Hematopoietic multipotent progenitor cell treated with erythropoietin and hydrocortisone succinate and interleukin-3 and kit ligand, for 4 days (in vitro differentiated cells): ENCODE results near the gene COPRS.
"Not testable (repeated sequence)": the region's sequence is repeated elsewhere in the genome, so short reads cannot be mapped to it uniquely, and the experiment has no call there.

Source experiments
- DNase-seq: peaks from one replicate; pipeline ENCODE4 v3.0.0-alpha.2; 2015

The COPRS gene

DNA sequence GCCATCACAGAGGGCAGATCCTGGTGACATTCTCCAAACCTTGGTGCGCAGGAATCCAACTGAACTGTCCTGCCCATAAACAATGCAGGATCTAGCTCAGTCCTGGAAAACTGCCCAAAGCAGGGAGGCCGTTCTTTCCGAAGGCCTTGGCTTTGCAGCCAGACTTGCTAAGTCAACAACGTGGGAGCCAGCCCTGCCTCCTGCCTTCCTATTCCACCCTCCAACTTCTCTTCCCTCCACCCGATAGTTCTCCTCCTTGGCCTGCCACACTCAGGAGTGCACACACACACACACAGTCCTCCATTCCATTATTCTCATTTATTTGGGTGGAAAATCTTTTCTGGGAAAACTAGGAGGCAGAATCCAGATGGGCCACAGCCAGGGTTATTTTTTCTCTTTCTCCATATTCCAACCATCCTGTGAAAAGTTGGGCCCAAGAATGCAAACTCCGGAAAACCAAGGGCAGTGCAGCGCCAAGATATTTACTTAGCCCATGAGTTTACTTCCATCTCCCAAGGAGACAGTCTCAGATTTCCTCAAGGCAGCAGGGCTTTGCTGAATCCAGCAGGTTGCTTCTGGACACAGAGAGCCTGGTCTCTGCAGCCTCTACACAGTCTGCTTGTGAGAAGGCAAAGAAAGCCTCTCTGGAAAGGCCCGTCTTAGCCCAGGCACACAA is 15.8 kb downstream of the COPRS start:
- no peak for DNase-seq

DNA sequence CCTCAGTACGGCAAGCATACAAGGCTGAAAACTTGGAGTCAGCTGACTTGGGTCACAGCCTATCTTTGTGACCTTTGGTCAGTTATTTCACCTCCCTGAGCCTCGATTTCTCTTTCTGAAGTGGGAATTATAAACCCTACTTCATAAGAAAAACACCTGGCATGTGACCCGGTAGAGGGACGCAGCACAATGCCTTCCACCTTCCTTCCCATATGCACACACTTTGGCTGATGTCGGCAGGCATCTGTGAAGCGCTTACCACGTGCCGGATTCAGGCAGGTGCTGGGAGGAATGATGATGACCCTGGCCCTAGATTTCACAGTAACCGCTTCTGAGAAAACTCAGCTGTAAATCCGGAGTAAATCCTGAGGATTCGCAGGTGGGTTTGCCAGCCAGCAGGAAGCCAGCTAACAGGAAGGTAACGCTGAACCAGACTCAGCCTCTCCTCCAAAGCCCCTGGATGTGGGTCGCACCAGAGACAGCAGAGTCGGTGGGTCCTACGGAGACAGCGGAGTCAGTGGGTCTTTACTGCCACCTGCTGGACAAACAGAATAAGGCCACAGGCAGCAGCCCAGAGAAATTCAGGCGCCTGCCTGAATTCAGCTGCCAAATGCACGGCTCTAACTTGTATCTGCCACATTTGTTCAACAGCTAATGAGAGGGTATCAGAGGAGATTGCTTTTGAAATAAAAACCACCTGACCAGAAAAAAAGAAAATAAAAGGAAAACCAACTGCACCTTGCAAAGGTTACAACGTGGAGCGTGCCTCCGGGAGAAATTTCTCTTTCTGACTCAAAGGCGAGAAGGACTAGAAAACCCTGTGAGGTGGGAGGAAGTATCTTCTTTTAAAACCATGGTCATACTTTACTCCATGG is 16.6 kb downstream of the COPRS start:
- DNase-seq = peak; percentile 82

DNA sequence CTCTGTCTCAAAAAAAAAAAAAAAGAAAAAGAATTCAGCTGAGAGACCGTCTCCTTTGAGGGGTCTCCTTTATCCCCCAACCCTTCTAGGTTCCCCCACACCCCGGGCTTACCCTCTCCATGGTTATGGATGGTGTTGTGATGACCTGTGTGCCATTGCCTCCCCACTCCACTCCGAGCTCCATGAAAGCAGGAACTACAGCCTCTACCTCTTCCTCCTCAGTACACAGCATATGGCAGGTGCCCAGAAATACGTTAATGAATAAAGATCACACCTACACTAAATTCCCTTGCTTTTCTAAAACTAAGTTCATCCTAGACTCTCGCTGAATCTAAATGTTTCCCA is 17.2 kb downstream of the COPRS start:
- DNase-seq = no peak

DNA sequence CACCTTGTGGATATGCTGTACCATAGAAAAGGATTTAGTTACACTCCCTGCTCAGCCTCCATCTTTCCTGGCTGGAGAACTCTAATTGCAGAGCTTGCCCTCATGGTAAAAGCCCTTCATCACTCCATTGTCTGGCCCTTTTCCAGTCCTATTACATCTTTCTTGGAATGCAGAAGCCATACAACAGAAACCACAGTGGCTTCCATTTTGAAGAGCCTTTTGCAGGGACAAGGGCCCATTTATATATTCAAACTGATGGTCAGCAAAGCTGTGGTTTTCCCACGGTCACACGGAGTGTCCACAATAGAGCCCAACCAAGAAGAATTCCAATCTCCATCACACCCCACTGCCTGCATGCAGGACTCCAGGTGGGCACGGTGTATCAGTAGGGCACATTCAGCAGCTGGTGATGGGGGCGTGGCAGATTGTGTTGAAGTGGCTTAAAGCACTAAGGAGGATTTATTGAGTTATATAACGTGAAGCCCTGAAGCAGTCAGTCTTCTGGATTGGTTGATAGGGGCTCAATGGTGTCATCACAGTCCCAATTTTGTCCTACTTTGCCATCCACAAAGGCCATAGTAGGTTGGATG is 20.3 kb downstream of the COPRS start:
- DNase-seq = no peak

DNA sequence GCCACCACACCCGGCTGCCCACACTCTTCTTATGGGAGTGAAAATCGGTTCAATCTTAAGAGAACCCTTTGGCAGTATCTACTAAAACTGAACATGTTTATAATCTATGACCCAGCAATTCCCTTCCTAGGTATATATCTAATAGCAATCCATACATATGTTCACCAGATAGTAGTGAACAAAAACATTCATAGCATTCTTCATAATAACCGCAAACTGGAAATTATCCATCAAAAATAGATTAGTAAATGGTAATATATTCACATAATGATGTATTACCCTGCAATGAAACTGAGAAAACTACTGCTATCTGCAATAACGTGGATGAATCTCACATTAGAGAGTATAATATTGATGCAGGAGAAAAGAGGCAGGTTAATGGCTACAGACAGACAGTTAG is 23.1 kb downstream of the COPRS start:
- no peak for DNase-seq

DNA sequence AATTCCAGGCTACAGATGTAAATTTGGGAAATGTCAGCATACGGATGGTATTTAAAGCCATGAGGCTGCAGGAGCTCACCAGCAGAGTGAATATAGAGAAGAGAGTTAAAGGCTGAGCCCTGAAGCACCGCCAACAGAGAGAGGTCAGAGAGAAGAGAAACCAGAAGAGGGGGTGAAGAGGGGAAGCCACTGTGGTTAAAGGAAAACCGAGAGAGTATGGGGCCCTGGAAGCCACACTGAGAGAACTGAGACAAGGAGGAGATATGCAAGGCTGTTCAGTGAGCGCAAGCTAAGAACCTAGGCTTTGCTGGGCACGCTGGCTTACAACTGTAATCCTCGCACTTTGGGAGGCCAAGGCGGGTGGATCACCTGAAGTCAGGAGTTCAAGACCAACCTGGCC is 24.6 kb downstream of the COPRS start:
- DNase-seq = peak; percentile 61

DNA sequence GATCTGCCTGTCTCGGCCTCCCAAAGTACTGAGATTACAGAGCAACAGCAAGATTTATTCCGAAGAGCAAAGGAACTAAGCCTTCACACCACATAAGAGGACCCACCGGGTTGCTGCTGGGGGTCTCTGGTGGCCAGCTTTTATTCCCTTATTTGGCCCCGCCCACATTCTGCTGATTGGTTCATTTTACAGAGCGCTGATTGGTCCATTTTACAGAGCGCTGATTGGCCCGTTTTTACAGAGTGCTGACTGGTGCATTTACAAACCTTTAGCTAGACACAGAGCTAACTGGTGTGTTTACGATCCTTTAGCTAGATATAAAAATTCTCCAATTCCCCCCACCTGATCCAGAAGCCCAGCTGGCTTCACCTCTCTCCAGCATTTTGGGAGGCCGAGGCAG is 26.3 kb downstream of the COPRS start:
- DNase-seq = no peak

DNA sequence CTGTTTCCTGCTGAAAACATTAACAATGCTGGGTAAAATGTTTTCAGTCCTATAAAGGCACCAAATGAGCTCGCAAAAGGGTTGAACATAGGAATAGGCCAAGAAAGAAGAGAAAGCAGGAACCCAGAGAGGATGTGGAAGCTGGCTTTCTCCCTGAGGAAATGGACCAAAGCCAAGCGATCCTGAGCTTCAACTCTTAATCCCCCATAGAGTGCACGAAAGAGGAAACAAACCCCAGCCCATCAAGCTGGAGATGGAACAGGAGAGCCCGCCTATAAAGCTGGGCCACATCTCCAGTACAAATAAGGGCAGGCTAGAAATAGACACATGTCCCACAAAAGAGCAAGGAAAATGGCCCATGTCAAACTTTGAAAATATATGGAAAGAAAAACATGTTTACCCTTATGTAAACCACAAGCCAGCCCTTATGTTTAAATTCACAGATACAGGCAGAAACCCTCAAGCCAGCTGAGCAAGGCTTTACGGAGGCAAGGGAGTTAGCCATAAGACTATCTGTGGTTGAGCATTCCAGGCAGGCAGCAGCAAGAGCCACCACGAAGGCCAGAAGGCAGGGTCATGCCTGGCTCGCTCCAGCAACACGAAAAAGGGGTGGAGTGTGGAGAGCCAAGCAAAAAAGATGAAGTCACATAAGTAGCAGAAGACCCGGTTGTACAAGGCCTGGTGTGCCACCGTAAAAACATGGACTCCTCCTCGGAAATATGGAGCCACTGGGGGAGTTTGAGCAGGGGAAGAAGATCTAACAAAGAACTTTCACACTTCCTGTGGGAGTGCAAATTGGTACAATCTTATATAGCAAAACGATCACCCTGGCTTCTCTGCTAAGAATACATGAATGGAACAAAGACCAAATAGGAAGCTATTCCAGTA is 27.8 kb downstream of the COPRS start:
- no peak for DNase-seq

DNA sequence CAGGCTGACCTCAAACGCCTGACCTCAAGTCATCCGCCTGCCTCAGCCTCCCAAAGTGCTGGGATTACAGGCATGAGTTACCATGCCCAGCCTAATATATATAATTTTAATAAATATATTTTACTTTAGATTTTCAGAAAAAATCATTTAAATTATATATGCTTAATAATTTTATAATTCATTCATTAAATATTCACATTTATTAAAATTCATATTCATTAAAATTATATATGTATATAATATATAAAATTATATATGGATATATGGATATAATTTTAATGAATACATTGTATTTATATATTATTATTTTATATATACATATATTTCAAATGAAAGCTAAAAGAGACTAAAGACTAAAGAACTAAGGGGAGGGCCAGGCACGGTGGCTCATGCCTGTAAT is 29.4 kb downstream of the COPRS start:
- no peak for DNase-seq

DNA sequence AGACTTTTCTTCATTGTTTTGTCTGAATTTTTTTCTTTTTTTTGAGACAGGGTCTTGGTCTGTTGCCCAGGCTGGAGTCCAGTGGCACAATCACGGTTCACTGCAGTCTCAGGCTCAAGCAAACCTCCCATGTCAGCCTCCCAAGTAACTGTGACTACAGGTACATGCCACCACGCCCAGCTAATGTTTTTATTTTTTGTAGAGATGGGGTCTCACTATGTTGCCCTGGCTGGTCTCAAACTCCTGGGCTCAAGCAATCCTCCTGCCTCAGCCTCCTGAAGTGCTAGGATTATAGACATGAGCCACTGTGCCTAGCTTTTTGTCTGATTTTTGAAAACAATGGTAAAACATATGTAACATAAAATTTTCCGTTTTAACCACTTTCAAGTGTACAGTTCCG is 30.1 kb downstream of the COPRS start:
- not testable (repeated sequence) for DNase-seq

DNA sequence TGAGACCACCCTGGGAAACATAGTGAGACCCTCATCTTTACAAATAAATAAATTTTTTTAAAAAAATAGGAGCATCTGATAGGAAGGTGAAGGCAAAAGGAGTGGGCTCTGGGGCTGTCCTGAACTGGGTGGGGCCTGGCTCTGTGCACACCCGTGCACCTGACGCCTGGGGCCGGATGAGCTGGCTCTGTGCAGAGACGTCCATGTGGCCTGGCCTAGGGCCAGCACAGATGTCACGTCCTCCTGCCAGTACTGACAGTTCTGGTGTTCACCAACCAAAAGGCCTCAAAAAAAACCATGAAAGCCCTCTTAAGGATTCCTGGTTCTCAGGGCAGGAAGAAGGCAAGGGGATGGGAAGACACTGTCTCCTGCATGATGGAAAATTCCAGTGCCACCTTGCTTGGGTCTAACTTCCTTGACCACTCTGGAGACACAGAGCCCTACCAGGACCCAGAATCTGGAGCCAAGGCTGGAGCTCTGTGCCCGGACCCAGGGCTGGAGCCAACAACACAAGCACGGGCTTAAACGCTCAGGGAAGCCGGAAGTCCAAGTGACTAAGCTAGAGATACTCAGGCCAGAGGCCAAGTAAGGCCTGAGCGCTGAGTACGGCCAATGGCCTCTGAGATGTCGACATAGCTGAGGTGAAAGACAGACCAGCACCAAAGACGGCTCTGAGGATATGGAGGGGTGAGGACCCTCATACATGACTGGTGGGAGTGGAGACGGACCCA is 32.9 kb downstream of the COPRS start:
- peak; percentile 57 for DNase-seq

DNA sequence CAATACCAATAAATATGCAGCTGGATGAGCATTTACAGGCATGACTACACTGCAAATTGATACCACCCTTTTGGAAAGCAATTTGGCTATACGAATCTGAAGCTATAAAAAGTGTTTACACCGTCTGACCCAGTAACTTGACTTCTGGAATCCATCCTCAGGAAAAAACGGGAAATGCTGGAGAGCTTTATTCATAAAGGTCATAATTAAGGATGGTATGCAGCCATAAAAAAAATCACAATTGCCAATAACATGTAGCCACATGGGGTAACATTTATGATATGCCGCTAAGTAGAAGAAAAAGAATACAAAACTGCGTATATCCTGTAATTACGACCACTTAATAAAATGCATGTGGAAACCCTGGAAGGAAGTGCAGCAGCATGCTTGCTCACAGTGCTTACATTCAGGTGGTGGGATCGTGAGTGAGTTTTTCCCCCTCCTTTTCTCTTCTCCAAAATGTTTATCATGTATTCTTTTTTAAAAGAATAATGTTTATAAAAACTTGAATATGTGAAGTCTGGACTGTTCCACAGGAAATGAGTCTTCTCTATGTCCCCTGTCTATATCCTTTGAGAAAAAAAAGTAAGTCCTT is 34.2 kb downstream of the COPRS start:
- DNase-seq = no peak

DNA sequence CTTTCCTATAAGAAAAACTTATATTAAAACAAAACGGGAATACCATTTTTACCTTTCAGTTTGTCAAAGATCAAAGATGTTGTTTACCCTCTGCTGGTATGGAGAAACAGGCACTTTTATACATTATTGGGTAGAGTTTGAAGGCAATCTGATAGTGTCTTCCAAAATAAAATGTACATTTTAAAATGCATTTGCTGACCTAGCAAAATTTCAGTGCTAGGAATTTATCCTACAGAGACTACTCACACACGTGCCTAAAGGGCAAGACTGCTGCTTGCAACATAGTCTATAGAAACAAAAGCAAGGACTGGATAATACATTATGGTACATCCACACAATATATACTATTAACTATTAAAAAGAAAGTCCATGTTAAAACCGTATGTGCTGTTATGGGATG is 36.0 kb downstream of the COPRS start:
- DNase-seq = no peak

DNA sequence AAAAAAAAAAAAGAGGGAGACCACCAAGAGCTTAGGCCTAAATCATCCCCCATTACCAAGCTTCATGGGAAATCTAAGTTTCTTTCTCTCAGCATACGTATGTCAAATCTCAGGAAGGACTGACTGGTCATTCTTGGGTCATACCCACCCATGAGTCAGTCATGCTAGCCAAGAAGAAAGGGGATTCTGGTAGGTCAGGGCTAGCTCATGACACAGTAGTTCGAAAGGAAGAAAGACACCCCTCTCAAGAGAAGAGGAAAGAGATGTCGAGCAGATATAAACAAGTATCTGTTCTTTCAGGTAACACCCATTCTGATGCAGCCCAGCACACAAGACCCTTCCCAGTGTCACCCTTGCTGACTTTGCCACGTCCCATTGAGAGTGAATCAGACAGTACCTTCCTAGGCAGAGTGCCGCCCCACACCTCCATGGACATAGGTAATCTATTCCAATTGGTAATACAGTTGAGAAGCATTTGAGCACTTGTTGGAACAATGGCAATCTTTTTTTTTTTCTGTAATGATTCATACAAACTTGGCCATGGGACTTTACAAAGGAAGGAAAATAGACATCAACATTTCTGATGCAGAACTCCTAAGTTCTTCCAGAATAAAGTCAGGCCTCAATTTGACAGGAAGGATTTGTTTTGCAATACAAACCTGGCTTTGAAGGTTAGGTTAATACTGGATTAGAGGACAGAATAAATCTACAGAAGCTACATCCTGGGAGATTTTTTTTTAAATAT is 38.2 kb downstream of the COPRS start:
- no peak for DNase-seq

DNA sequence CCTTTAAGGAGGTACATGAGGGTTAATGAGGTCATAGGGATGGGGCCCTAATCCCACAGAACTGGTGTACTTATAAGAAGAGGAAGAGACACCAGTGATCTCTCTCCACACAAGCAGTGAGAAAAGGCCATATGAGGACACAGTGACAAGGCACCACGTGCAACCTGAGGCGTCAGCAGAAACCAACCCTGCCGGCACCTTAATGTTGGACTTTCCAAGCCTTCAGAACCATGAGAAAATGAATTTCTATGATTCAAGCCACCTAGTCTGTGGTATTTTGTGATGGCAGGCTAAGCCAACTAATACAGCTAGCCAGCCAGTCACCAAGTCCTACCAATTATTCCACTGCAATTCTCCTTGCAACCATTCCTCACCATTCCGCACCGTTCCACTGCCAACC is 39.5 kb downstream of the COPRS start:
- no peak for DNase-seq

DNA sequence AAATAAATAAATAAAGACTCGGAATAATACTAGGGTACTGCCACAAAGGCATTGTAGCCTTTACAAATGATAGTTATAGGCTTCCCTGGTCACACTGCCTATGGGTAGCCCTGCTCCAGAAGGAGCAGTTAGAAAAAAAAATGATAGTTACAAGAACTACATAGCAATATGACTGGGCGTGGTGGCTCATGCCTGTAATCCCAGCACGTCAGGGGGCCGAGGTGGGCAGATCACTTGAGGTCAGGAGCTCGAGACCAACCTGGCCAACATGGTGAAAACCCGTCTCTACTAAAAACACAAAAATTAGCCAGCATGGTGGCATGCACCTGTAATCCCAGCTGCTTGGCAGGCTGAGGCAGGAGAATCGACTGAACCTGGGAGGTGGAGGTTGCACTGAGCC is 40.2 kb downstream of the COPRS start:
- DNase-seq = not testable (repeated sequence)

DNA sequence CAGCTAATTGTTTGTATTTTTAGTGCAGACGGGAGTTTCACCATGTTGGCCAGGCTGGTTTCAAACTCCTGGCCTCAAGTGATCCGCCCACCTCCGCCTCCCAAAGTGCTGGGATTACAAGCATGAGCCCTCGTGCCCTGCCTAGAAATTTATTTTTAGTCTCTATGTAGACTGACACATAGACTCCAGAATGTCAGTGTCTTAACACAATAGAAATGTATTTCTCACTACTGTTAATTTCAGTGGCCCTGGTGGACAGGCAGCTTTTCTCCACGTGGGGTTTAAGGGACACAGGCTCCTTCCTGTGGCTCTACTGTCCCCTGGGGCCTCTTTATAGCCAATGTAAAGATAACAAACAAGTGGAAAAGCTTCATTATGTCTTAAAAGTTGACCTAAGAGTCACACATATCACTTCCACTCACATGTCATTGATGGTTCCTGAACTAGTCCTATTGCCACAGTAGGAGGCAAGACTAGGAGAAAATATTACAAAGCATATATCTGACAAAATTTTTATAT is 43.8 kb downstream of the COPRS start:
- no peak for DNase-seq

DNA sequence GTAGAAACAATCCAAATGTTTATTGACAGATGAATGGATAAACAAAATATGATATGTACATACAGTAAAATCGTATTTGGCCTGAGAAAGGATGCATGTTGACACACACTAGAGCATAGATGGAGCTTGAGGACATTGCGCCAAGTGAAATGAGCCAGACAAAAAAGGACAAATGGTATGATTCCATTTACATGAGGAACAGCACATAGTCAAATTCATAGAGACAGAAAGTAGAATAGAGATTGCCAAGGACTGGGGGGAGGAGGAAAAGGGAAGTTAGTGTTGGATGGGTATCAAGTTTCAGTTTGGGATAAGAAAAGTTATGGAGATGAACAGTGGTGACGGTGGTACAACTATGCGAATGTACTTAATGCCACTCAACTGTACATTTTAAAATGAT is 47.9 kb downstream of the COPRS start:
- DNase-seq = no peak

DNA sequence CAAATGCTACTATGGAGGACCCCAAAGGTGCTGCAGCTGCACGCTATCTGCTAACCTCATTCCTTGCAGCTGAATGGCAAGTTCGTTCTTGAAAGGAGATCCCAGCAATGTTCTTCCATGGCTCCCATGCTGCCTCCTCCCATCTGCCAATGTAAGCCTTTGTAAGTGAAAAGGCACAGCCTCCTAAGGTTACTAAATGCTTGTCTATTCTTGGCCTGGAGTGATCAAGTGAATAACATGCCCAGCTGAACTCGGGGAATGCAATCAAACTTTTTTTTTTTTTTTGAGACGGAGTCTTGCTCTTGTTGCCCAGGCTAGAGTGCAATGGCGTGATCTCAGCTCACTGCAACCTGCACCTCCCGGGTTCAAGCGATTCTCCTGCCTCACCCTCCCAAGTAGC is 49.2 kb downstream of the COPRS start:
- not testable (repeated sequence) for DNase-seq

DNA sequence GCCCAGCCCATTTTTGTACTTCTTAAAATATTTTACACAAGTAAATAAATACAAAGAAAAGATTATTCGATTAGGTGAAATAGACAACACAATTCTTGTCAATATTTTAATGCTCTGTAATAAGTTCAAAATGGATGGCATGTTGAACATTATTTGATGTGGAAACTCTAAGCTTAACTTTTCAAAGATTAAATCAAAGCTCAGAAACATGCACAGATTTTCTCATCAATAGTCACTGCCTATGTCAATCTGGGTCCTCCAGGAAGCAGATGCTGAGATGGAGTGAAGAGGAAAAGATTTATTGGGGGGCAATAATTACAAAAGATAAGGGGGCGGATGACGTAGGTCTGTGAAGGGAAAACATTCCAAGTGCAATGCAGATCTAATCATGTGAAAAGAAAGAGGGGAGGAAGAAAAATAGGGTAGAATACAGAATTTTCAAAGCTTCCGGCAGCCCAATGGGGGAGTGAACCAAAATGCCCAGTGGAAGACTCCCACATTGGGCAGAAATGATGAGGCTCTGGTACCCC is 50.5 kb downstream of the COPRS start:
- no peak for DNase-seq

DNA sequence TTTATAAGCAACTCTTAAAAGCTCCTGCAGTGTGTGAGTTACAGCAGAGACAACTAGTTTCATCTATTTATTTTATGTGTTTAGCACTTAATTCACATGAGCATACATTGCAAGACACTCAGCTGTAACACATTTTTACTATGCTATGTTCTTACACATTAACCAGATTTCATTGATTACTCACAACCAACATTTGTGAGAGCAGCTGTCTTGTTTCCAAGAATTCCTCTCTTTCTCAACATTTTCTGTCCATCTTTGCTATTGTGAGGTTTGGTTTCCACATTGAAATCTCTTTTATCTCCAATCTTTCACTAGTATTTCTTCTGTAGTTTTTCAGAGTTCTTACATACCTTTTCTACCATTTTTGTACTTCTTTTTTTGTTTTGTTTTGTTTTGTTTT is 51.2 kb downstream of the COPRS start:
- no peak for DNase-seq
